ENCODE data around the gene SLC39A1. TPM values are rescaled to one million over a fixed set of nuclear protein-coding genes. Genes with fewer than 3 reads are reported as not detected.

The SLC39A1 gene
- total and polyA plus RNA-seq, 2 of the 4 experiments (the other 2 are of a cell fraction): 89.1 to 97.7 TPM

GRCh38 chr1:153941826-153942725 lies 21.3 kb downstream of the SLC39A1 start:
- Histone ChIP-seq H3K36me3 (ENCODE audit: control insufficient read depth, insufficient read depth, low read length) (peaks cover 48% of the 10 kb centered on the region), H4K8ac (ENCODE audit: low read depth in 2 of 2, low read length in 2 of 2) (no peak overlapping the region), H3K9ac (ENCODE audit: low read depth, low read length) (no peak overlapping the region), H3K9me1 (ENCODE audit: insufficient read depth, low read length) (peaks cover 21% of the 10 kb centered on the region; the same call in 1 of the 2 replicates), H3K4ac (ENCODE audit: low read depth, low read length) (no peak overlapping the region), H3K23ac (ENCODE audit: low read depth, low read length) (no peak overlapping the region), H2AK5ac (ENCODE audit: low read depth, low read length) (no peak overlapping the region), H4K5ac (ENCODE audit: low read depth, low read length) (no peak overlapping the region), H2AFZ (replicated peaks; ENCODE audit: low read length, poor library complexity) (peak overlapping the region; percentile 7), H3K14ac (replicated peaks; ENCODE audit: low read depth, low read length) (no peak overlapping the region), H3K79me1 (ENCODE audit: low read depth in 1 of 2, low read length in 2 of 2) (peaks cover 15 to 54% of the 10 kb centered on the region in 2 experiments), H3K4me3 (ENCODE audit: insufficient read depth, low read depth, low read length) (no peak overlapping the region), H4K20me1 (ENCODE audit: insufficient read depth, low read length) (peaks cover 5% of the 10 kb centered on the region), H4K91ac (ENCODE audit: insufficient read depth, low read depth, low read length) (no peak overlapping the region), H3K56ac (ENCODE audit: extremely low read depth, insufficient read depth, low read length) (no peak overlapping the region), H3K27ac (ENCODE audit: insufficient read depth, low read length) (no peak overlapping the region), H2BK20ac (ENCODE audit: low read depth, low read length) (no peak overlapping the region), H3K18ac (ENCODE audit: low read depth, low read length) (no peak overlapping the region), H2BK120ac (ENCODE audit: low read depth, low read length) (no peak overlapping the region), H3K4me1 (ENCODE audit: control insufficient read depth, insufficient read depth, low read length) (peaks cover 9% of the 10 kb centered on the region), H2AK9ac (replicated peaks; ENCODE audit: low read depth, low read length, poor library complexity) (no peak overlapping the region), H3K4me2 (ENCODE audit: low read depth, low read length) (no peak overlapping the region), H2BK5ac (ENCODE audit: low read depth, low read length, poor library complexity, severe bottlenecking) (no peak overlapping the region), H3K9me3 (ENCODE audit: control insufficient read depth, insufficient read depth, low read length) (no peaks in the 10 kb centered on the region), H2BK15ac (ENCODE audit: low read depth, low read length) (no peak overlapping the region), H3K27me3 (ENCODE audit: control insufficient read depth, insufficient read depth, low read length) (no peaks in the 10 kb centered on the region)
- ATAC-seq (ENCODE audit: low read depth): no peak
- no peak for TF ChIP-seq FOS (IDR thresholded peaks at IDR 0.05; ENCODE audit: low read depth, low read length)
- no peak for DNase-seq
- POLR2A ChIA-PET (ENCODE audit: unreplicated experiment): interaction anchor here (1.1 kb wide), 1 partner anchor 16 kb away, joined by 3 read pairs; no protein-coding TSS in a partner anchor
- intact Hi-C loops (cut with micrococcal nuclease): no loop called here
- BruUV-seq (replicated peaks): no TSS peak
- WGBS, 2 experiments (ENCODE audit: extremely low coverage in 2 of 2, insufficient read length in 1 of 2): 100% methylated on average over 17 of the region's 34 CpGs; no CpG with 5 or more reads in 1 of the 2 experiments
- in situ Hi-C loops (cut with MboI; ENCODE audit: low sequenced_read_pairs): no loop called here
- dilution Hi-C loops (cut with HindIII; ENCODE audit: low sequenced_read_pairs, unreplicated experiment): no loop called here
- CTCF ChIA-PET: no interaction called here
